ENCODE data around the gene CACNA2D3.

CACNA2D3 gene

DNA sequence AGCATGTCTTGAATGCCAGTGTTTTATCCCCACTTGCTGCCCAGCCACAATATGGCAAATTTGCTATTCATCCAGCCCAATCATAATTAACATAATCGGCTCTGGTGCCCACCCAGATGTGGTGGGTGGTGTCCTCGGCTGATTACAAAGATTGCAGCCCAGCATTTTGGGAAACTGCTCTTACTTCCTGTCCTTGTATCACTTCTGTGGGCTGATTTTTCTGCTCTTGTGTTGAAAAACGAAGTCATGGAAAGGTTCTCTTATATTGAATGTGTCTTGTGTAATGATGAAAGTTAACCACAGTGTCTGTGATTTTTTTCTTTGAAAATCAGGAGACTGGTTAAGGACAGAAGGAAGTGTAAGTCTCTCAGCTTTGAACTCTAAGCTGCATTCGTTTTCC, 141.7 kb downstream of the CACNA2D3 start:
- no peak overlapping the region for H3K23ac ChIP-seq (ENCODE audit: low read depth, low read length, poor library complexity)
- H2BK5ac ChIP-seq (ENCODE audit: low read length) = no peak overlapping the region
- H2BK120ac ChIP-seq (ENCODE audit: low read depth, low read length) = no peak overlapping the region
- H4K8ac ChIP-seq (ENCODE audit: low read depth, low read length) = no peak overlapping the region
- no peak overlapping the region for H3K9ac ChIP-seq (ENCODE audit: low read depth, low read length, poor library complexity)
- no peak overlapping the region for H2BK15ac ChIP-seq (ENCODE audit: low read length)
- H3K79me1 ChIP-seq (ENCODE audit: low read depth, low read length) = no peaks in the 10 kb centered on the region
- no peak overlapping the region for H3K27ac ChIP-seq (replicated peaks; ENCODE audit: low read length)
- no peaks in the 10 kb centered on the region for H3K27me3 ChIP-seq (ENCODE audit: control insufficient read depth in 3 of 3, insufficient read depth in 3 of 3, low read depth in 1 of 3, low read length in 3 of 3)
- H3K18ac ChIP-seq (ENCODE audit: low read length) = no peak overlapping the region
- H3K4ac ChIP-seq (ENCODE audit: low read length) = no peak overlapping the region
- H2BK12ac ChIP-seq (ENCODE audit: low read length) = no peak overlapping the region
- no peak for DNase-seq (ENCODE audit: low spot score)
- H2AK5ac ChIP-seq (ENCODE audit: low read depth, low read length) = no peak overlapping the region
- H4K91ac ChIP-seq (ENCODE audit: low read depth, low read length, poor library complexity) = no peak overlapping the region
- WGBS, 2 donors (ENCODE audit: extremely low coverage in 2 of 2, insufficient read length in 2 of 2, insufficient replicate concordance in 1 of 2) = no CpG with 5 or more reads among the region's 4 CpGs
- no peak overlapping the region for H3K4me3 ChIP-seq (ENCODE audit: low read length in 2 of 2)
- H3K36me3 ChIP-seq (replicated peaks in 1 of 2; ENCODE audit: control insufficient read depth in 2 of 2, insufficient read depth in 2 of 2, low read length in 2 of 2) = no peaks in the 10 kb centered on the region
- H3K4me1 ChIP-seq (ENCODE audit: control insufficient read depth in 2 of 2, insufficient read depth in 1 of 2, low read depth in 1 of 2, low read length in 2 of 2) = peaks cover 0 to under 1% of the 10 kb centered on the region in 2 donors
- H3K9me3 ChIP-seq (replicated peaks in 1 of 2; ENCODE audit: control insufficient read depth in 2 of 2, insufficient read depth in 1 of 2, low read depth in 1 of 2, low read length in 2 of 2) = no peaks in the 10 kb centered on the region
- H3K14ac ChIP-seq (ENCODE audit: low read length) = no peak overlapping the region
- no peak overlapping the region for H2AFZ ChIP-seq (ENCODE audit: low read length)
- no peak overlapping the region for H3K4me2 ChIP-seq (ENCODE audit: insufficient read depth, low read length, poor library complexity, severe bottlenecking)

DNA sequence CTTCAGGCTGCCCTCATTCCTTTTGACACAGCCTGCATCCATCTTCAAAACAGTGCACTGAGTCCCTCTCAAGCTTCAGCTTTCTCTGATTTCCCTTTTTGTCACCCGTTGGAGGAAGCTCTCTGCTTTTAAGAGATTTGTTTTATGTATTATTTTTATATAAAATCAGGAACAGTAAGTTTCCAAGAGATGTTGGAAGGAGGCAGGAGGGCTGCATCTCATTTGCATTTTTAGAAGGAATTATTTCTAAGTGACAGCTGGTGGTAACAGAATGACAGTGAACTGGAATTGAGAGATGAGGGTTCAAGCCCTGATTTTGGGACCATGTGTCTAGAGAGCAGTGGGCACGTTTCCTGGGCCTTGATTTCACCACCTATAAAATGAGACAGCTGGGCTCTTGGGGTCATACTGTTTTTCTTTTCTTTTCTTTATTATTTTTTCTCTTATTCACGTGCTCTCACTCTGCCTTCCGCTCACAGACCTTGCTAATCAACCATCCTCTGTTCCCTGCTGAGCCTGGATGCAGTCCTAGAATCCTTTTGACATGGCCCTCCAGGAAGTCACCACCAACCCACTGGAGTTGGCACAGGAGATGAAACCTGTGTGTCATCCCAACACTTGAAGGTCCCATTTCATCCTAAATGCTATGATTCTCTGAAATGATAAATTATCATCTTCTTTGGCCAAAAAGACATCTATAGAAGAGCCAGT, 148.6 kb downstream of the CACNA2D3 start:
- H2AK5ac ChIP-seq (ENCODE audit: low read depth, low read length) = no peak overlapping the region
- H3K23ac ChIP-seq (ENCODE audit: low read depth, low read length, poor library complexity) = no peak overlapping the region
- no CpG with 5 or more reads among the region's 4 CpGs for WGBS, 2 donors (ENCODE audit: extremely low coverage in 2 of 2, insufficient read length in 2 of 2, insufficient replicate concordance in 1 of 2)
- H3K18ac ChIP-seq (ENCODE audit: low read length) = no peak overlapping the region
- H3K9ac ChIP-seq (ENCODE audit: low read depth, low read length, poor library complexity) = no peak overlapping the region
- no peaks in the 10 kb centered on the region for H3K27me3 ChIP-seq (ENCODE audit: control insufficient read depth in 3 of 3, insufficient read depth in 3 of 3, low read depth in 1 of 3, low read length in 3 of 3)
- no peak overlapping the region for H2BK120ac ChIP-seq (ENCODE audit: low read depth, low read length)
- H2BK12ac ChIP-seq (ENCODE audit: low read length) = no peak overlapping the region
- H3K4ac ChIP-seq (ENCODE audit: low read length) = no peak overlapping the region
- H3K4me1 ChIP-seq (ENCODE audit: control insufficient read depth in 2 of 2, insufficient read depth in 1 of 2, low read depth in 1 of 2, low read length in 2 of 2) = peaks cover 0 to 3% of the 10 kb centered on the region in 2 donors
- H3K4me2 ChIP-seq (ENCODE audit: insufficient read depth, low read length, poor library complexity, severe bottlenecking) = no peak overlapping the region
- H3K14ac ChIP-seq (ENCODE audit: low read length) = no peak overlapping the region
- H2BK15ac ChIP-seq (ENCODE audit: low read length) = no peak overlapping the region
- no peak overlapping the region for H2BK5ac ChIP-seq (ENCODE audit: low read length)
- H4K91ac ChIP-seq (ENCODE audit: low read depth, low read length, poor library complexity) = no peak overlapping the region
- no peak for DNase-seq (ENCODE audit: low spot score)
- H3K9me3 ChIP-seq (replicated peaks in 1 of 2; ENCODE audit: control insufficient read depth in 2 of 2, insufficient read depth in 1 of 2, low read depth in 1 of 2, low read length in 2 of 2) = no peaks in the 10 kb centered on the region
- H3K27ac ChIP-seq (replicated peaks; ENCODE audit: low read length) = no peak overlapping the region
- no peak overlapping the region for H4K8ac ChIP-seq (ENCODE audit: low read depth, low read length)
- H3K36me3 ChIP-seq (replicated peaks in 1 of 2; ENCODE audit: control insufficient read depth in 2 of 2, insufficient read depth in 2 of 2, low read length in 2 of 2) = no peaks in the 10 kb centered on the region
- no peak overlapping the region for H3K4me3 ChIP-seq (ENCODE audit: low read length in 2 of 2)
- H2AFZ ChIP-seq (ENCODE audit: low read length) = no peak overlapping the region
- H3K79me1 ChIP-seq (ENCODE audit: low read depth, low read length) = no peaks in the 10 kb centered on the region

DNA sequence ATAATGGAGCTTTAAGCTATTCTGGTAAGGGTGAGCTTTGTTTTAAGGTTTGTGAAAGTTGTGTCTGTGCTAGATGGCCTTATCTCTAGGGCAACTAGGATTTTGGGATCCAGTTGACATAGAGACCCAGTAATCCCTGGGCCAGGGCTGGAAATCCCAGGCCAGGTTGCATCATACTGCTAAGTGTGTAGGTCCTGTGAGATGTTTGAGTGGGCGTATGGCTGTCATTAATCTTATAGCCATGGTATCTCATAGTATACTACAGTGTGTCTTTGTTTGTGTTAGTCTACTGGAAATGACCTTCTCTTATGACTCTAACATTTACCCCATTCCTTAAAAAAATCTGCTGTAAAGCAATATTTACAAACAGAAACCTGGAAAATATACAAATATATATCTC, 151.4 kb downstream of the CACNA2D3 start:
- H3K4me2 ChIP-seq (ENCODE audit: insufficient read depth, low read length, poor library complexity, severe bottlenecking) = no peak overlapping the region
- peaks cover 0 to 3% of the 10 kb centered on the region in 2 donors for H3K4me1 ChIP-seq (ENCODE audit: control insufficient read depth in 2 of 2, insufficient read depth in 1 of 2, low read depth in 1 of 2, low read length in 2 of 2)
- H2BK5ac ChIP-seq (ENCODE audit: low read length) = no peak overlapping the region
- H3K18ac ChIP-seq (ENCODE audit: low read length) = no peak overlapping the region
- no peaks in the 10 kb centered on the region for H3K36me3 ChIP-seq (replicated peaks in 1 of 2; ENCODE audit: control insufficient read depth in 2 of 2, insufficient read depth in 2 of 2, low read length in 2 of 2)
- DNase-seq (ENCODE audit: low spot score) = no peak
- no peak overlapping the region for H3K9ac ChIP-seq (ENCODE audit: low read depth, low read length, poor library complexity)
- no peaks in the 10 kb centered on the region for H3K79me1 ChIP-seq (ENCODE audit: low read depth, low read length)
- no peak overlapping the region for H3K4ac ChIP-seq (ENCODE audit: low read length)
- no peak overlapping the region for H3K27ac ChIP-seq (replicated peaks; ENCODE audit: low read length)
- WGBS, 2 donors (ENCODE audit: extremely low coverage in 2 of 2, insufficient read length in 2 of 2, insufficient replicate concordance in 1 of 2) = no CpG with 5 or more reads among the region's 1 CpG
- no peak overlapping the region for H2BK120ac ChIP-seq (ENCODE audit: low read depth, low read length)
- no peak overlapping the region for H3K23ac ChIP-seq (ENCODE audit: low read depth, low read length, poor library complexity)
- H2BK15ac ChIP-seq (ENCODE audit: low read length) = no peak overlapping the region
- H3K9me3 ChIP-seq (replicated peaks in 1 of 2; ENCODE audit: control insufficient read depth in 2 of 2, insufficient read depth in 1 of 2, low read depth in 1 of 2, low read length in 2 of 2) = peaks cover 0 to 3% of the 10 kb centered on the region in 2 donors
- H2BK12ac ChIP-seq (ENCODE audit: low read length) = no peak overlapping the region
- no peak overlapping the region for H3K14ac ChIP-seq (ENCODE audit: low read length)
- no peak overlapping the region for H2AK5ac ChIP-seq (ENCODE audit: low read depth, low read length)
- no peak overlapping the region for H4K8ac ChIP-seq (ENCODE audit: low read depth, low read length)
- H3K27me3 ChIP-seq (ENCODE audit: control insufficient read depth in 3 of 3, insufficient read depth in 3 of 3, low read depth in 1 of 3, low read length in 3 of 3) = no peaks in the 10 kb centered on the region
- no peak overlapping the region for H4K91ac ChIP-seq (ENCODE audit: low read depth, low read length, poor library complexity)
- H2AFZ ChIP-seq (ENCODE audit: low read length) = no peak overlapping the region
- no peak overlapping the region for H3K4me3 ChIP-seq (ENCODE audit: low read length in 2 of 2)

DNA sequence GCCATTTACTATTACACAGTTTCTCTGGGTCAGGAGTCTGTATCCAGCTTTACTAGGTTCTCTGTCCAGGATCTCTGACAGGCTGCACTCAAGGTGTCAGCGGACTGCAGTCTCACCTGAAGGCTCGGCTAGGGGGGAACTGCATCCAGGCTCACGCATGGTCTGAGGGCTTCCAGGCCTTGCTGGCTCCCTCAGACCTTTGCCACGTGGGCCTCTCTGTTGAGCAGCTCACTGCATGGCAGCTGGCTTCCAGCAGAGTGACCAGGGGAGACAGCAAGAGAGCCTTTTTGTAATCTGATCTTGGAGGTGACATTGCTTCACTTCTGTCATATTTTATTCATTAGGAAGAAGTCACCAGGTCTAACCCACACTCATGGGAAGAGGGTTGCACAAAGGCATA, 152.3 kb downstream of the CACNA2D3 start:
- no peak overlapping the region for H3K4me2 ChIP-seq (ENCODE audit: insufficient read depth, low read length, poor library complexity, severe bottlenecking)
- no CpG with 5 or more reads among the region's 4 CpGs for WGBS, 2 donors (ENCODE audit: extremely low coverage in 2 of 2, insufficient read length in 2 of 2, insufficient replicate concordance in 1 of 2)

More for the DNA sequence above, 152.3 kb downstream of the CACNA2D3 start:
- peaks cover 0 to 1% of the 10 kb centered on the region in 2 donors for H3K4me1 ChIP-seq (ENCODE audit: control insufficient read depth in 2 of 2, insufficient read depth in 1 of 2, low read depth in 1 of 2, low read length in 2 of 2)
- no peaks in the 10 kb centered on the region for H3K36me3 ChIP-seq (replicated peaks in 1 of 2; ENCODE audit: control insufficient read depth in 2 of 2, insufficient read depth in 2 of 2, low read length in 2 of 2)
- H3K23ac ChIP-seq (ENCODE audit: low read depth, low read length, poor library complexity) = no peak overlapping the region
- H3K27me3 ChIP-seq (ENCODE audit: control insufficient read depth in 3 of 3, insufficient read depth in 3 of 3, low read depth in 1 of 3, low read length in 3 of 3) = no peaks in the 10 kb centered on the region
- H2BK15ac ChIP-seq (ENCODE audit: low read length) = no peak overlapping the region
- no peak overlapping the region for H3K14ac ChIP-seq (ENCODE audit: low read length)
- no peak overlapping the region for H2BK12ac ChIP-seq (ENCODE audit: low read length)
- no peak overlapping the region for H2BK120ac ChIP-seq (ENCODE audit: low read depth, low read length)
- DNase-seq (ENCODE audit: low spot score) = no peak
- H3K9me3 ChIP-seq (replicated peaks in 1 of 2; ENCODE audit: control insufficient read depth in 2 of 2, insufficient read depth in 1 of 2, low read depth in 1 of 2, low read length in 2 of 2) = peaks cover 0 to 3% of the 10 kb centered on the region in 2 donors
- H4K8ac ChIP-seq (ENCODE audit: low read depth, low read length) = no peak overlapping the region
- no peak overlapping the region for H3K9ac ChIP-seq (ENCODE audit: low read depth, low read length, poor library complexity)
- no peaks in the 10 kb centered on the region for H3K79me1 ChIP-seq (ENCODE audit: low read depth, low read length)
- H3K18ac ChIP-seq (ENCODE audit: low read length) = peak overlapping the region; percentile 84
- H3K27ac ChIP-seq (replicated peaks; ENCODE audit: low read length) = no peak overlapping the region
- peak overlapping the region; percentile 16 for H2BK5ac ChIP-seq (ENCODE audit: low read length)
- H2AK5ac ChIP-seq (ENCODE audit: low read depth, low read length) = no peak overlapping the region
- no peak overlapping the region for H3K4ac ChIP-seq (ENCODE audit: low read length)
- no peak overlapping the region for H2AFZ ChIP-seq (ENCODE audit: low read length)
- H4K91ac ChIP-seq (ENCODE audit: low read depth, low read length, poor library complexity) = no peak overlapping the region
- H3K4me3 ChIP-seq (ENCODE audit: low read length in 2 of 2) = no peak overlapping the region

Data from neuronal stem cell (in vitro differentiated cells).